Esophagus muscularis mucosa (tissue), 3 donors: ENCODE measurements around the gene KRTAP10-11.

ENCODE experiments used
- POLR2AphosphoS5 ChIP-seq, 2 donors: sonication (generic); formaldehyde crosslinking; IDR thresholded peaks; one replicate each; pipeline ENCODE4 v1.6.1; 2017; ENCODE audit warnings: antibody characterized with exemption in 2 of 2
- TF ChIP-seq, protein P1 (sequence below), 3 experiments: fragments of 200-600 bp in 2 of 3; fragments of 450-650 bp in 1 of 3; sonication (generic) in 2 of 3; IDR thresholded peaks; one replicate each; pipeline ENCODE4 v1.5.1; 2017 to 2019; ENCODE audit warnings: antibody characterized with exemption in 3 of 3, mild to moderate bottlenecking in 2 of 3, moderate library complexity in 1 of 3

DNA sequence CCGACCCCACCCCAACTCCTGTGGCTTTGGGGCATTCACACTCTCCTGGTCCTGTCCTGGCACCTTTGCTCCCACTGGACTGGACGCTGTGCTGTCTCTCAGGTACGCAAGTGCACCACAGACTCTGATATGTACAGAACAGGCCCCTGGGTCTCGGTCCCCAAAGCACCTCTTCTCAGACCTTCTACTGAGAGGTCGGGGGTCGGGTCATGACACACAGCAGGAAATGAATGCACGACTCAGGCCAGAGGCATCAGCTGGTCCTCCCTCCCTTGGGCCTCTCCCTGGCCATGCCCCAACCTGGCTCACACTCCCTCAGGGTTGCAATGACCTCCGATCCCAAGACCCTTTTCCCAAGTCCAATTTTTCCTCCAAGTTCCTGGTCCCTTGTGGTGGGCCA is 49.0 kb downstream of the KRTAP10-11 start:
- TF ChIP-seq, protein P1, sequence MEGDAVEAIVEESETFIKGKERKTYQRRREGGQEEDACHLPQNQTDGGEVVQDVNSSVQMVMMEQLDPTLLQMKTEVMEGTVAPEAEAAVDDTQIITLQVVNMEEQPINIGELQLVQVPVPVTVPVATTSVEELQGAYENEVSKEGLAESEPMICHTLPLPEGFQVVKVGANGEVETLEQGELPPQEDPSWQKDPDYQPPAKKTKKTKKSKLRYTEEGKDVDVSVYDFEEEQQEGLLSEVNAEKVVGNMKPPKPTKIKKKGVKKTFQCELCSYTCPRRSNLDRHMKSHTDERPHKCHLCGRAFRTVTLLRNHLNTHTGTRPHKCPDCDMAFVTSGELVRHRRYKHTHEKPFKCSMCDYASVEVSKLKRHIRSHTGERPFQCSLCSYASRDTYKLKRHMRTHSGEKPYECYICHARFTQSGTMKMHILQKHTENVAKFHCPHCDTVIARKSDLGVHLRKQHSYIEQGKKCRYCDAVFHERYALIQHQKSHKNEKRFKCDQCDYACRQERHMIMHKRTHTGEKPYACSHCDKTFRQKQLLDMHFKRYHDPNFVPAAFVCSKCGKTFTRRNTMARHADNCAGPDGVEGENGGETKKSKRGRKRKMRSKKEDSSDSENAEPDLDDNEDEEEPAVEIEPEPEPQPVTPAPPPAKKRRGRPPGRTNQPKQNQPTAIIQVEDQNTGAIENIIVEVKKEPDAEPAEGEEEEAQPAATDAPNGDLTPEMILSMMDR (IDR thresholded peaks at IDR 0.05): no peak
- TF ChIP-seq POLR2AphosphoS5 (IDR thresholded peaks at IDR 0.05): no peak
